Gastroesophageal sphincter (tissue), 4 donors: Measurements from ENCODE around the gene ZDHHC20. TPM values are rescaled to one million over a fixed set of nuclear protein-coding genes. Genes with fewer than 3 reads are reported as not detected.

ENCODE experiments used
- ATAC-seq: fragments of 150-250 bp; one replicate; pipeline ENCODE4 v1.9.1; 2016; ENCODE audit warnings: mild to moderate bottlenecking, moderate library complexity
- H3K27ac ChIP-seq, 4 donors: fragments of 200-600 bp; sonication (generic) in 3 of 4; 1 replicate in 3 of 4; 2 replicates in 1 of 4; pipeline ENCODE4 v1.5.1; 2016 to 2019
- H3K27me3 ChIP-seq: fragments of 200-600 bp; sonication (generic); one replicate; pipeline ENCODE4 v1.5.1; 2019
- H3K36me3 ChIP-seq, 2 donors: fragments of 200-600 bp; sonication (generic); one replicate each; pipeline ENCODE4 v1.5.1; 2019; ENCODE audit warnings: control low read depth in 1 of 2
- H3K4me1 ChIP-seq, 3 donors: fragments of 200-600 bp; sonication (generic); 1 replicate in 2 of 3; 2 replicates in 1 of 3; pipeline ENCODE4 v1.5.1; 2016 to 2019; ENCODE audit warnings: control low read depth in 2 of 3
- H3K4me3 ChIP-seq, 2 donors: fragments of 200-600 bp; sonication (generic); one replicate each; pipeline ENCODE4 v1.5.1; 2019; ENCODE audit warnings: mild to moderate bottlenecking in 1 of 2, moderate library complexity in 1 of 2
- H3K9me3 ChIP-seq, 3 donors: fragments of 200-600 bp; sonication (generic); one replicate each; pipeline ENCODE4 v1.5.1; 2017 to 2019; ENCODE audit warnings: control low read depth in 2 of 3
- CTCF ChIP-seq, 4 experiments: fragments of 200-600 bp in 2 of 4; fragments of 450-650 bp in 2 of 4; sonication (generic) in 1 of 4; IDR thresholded peaks; one replicate each; pipeline ENCODE4 v1.5.1; 2017 to 2019; ENCODE audit warnings: antibody characterized with exemption in 4 of 4, mild to moderate bottlenecking in 2 of 4, moderate library complexity in 2 of 4
- EP300 ChIP-seq: sonication (generic); formaldehyde crosslinking; IDR thresholded peaks from one replicate; pipeline ENCODE4 v1.6.1; 2017; ENCODE audit warnings: antibody characterized with exemption, mild to moderate bottlenecking
- POLR2A ChIP-seq, 2 donors: fragments of 450-650 bp; IDR thresholded peaks; one replicate each; pipeline ENCODE4 v1.6.1; 2017; ENCODE audit warnings: antibody characterized with exemption in 2 of 2, mild to moderate bottlenecking in 2 of 2, moderate library complexity in 1 of 2
- POLR2AphosphoS5 ChIP-seq: sonication (generic); formaldehyde crosslinking; IDR thresholded peaks from one replicate; pipeline ENCODE4 v1.6.1; 2017; ENCODE audit warnings: antibody characterized with exemption
- WGBS, 2 donors: methylation state at CpG; one replicate each; pipeline ENCODE4 v1.1.5; 2018; ENCODE audit warnings: low coverage in 1 of 2; 5-methylcytosine and 5-hydroxymethylcytosine counted together
- total RNA-seq, 4 donors: library from RNA; depleted of rRNA; stranded (reverse); fragments of >200 nt; gene quantifications; one replicate each; pipeline ENCODE4 v1.1.0, GENCODE V29; 2016

ZDHHC20 gene
- total RNA-seq, 4 donors from 2014 or later = 42.8 to 67.1 (median 58.3) TPM

- H3K4me1 ChIP-seq = no peaks in the 10 kb centered on the region
- H3K4me3 ChIP-seq = no peak overlapping the region
- no peaks in the 10 kb centered on the region for H3K9me3 ChIP-seq
- no peak overlapping the region for H3K27ac ChIP-seq
- no CpG with 5 or more reads among the region's 10 CpGs for WGBS, 2 donors
- no peaks in the 10 kb centered on the region for H3K27me3 ChIP-seq
- H3K36me3 ChIP-seq = no peaks in the 10 kb centered on the region
- no peak for TF ChIP-seq EP300
- no peak for TF ChIP-seq POLR2AphosphoS5
- TF ChIP-seq CTCF (IDR thresholded peaks at IDR 0.05) = no peak
- no peak for TF ChIP-seq POLR2A (IDR thresholded peaks at IDR 0.05)
- no peak for ATAC-seq
Measured at GRCh38 chr13:21347753-21348318, 111.3 kb downstream of the ZDHHC20 start.

- TF ChIP-seq POLR2AphosphoS5 (no peak), CTCF (IDR thresholded peaks at IDR 0.05) (no peak), EP300 (no peak), POLR2A (IDR thresholded peaks at IDR 0.05) (no peak)
- H3K4me3 ChIP-seq = no peak overlapping the region
- H3K27ac ChIP-seq = no peak overlapping the region
- H3K36me3 ChIP-seq = no peaks in the 10 kb centered on the region
- no peaks in the 10 kb centered on the region for H3K27me3 ChIP-seq
- no peak for ATAC-seq
- H3K4me1 ChIP-seq = no peaks in the 10 kb centered on the region
- whole genome bisulfite sequencing, 2 donors = 42 to 93% methylated on average over 3 to 4 of the region's 9 CpGs
- no peaks in the 10 kb centered on the region for H3K9me3 ChIP-seq
Measured at GRCh38 chr13:21344662-21345176, 114.4 kb downstream of the ZDHHC20 start.

GRCh38 chr13:21343659-21344058, 115.4 kb downstream of the ZDHHC20 start:
- ATAC-seq = no peak
- H3K36me3 ChIP-seq = no peaks in the 10 kb centered on the region
- H3K4me3 ChIP-seq = no peak overlapping the region
- WGBS, 2 donors = 78% methylated on average over 2 of the region's 4 CpGs; no CpG with 5 or more reads in 1 of the 2 donors
- no peaks in the 10 kb centered on the region for H3K4me1 ChIP-seq
- no peak for TF ChIP-seq EP300
- TF ChIP-seq CTCF (IDR thresholded peaks at IDR 0.05) = no peak
- no peak for TF ChIP-seq POLR2AphosphoS5
- no peak for TF ChIP-seq POLR2A (IDR thresholded peaks at IDR 0.05)
- H3K9me3 ChIP-seq = no peaks in the 10 kb centered on the region
- no peaks in the 10 kb centered on the region for H3K27me3 ChIP-seq
- H3K27ac ChIP-seq = no peak overlapping the region

- no peak for TF ChIP-seq POLR2AphosphoS5
- no peak for TF ChIP-seq POLR2A (IDR thresholded peaks at IDR 0.05)
- no peak for TF ChIP-seq EP300
- no peak for TF ChIP-seq CTCF (IDR thresholded peaks at IDR 0.05)
- H3K4me3 ChIP-seq = no peak overlapping the region
- no peak for ATAC-seq
- no peaks in the 10 kb centered on the region for H3K36me3 ChIP-seq
- WGBS, 2 donors = 70 to 77% methylated on average over 4 to 5 of the region's 5 CpGs
- no peaks in the 10 kb centered on the region for H3K4me1 ChIP-seq
- H3K27ac ChIP-seq = no peak overlapping the region
- no peaks in the 10 kb centered on the region for H3K27me3 ChIP-seq
- H3K9me3 ChIP-seq = no peaks in the 10 kb centered on the region
Measured at GRCh38 chr13:21342699-21343442, 116.2 kb downstream of the ZDHHC20 start.
